Erythroblast (primary cell): ENCODE results near the gene PCDH1.

ENCODE experiments used
- GATA1 ChIP-seq: IDR thresholded peaks from 2 replicates; pipeline ENCODE4 v1.6.1; 2011; ENCODE audit warnings: low read depth, mild to moderate bottlenecking, control low read depth, low read length, moderate library complexity
- POLR2A ChIP-seq: IDR thresholded peaks from 2 replicates; pipeline ENCODE4 v1.6.1; 2011; ENCODE audit warnings: mild to moderate bottlenecking, low read length

- no peak for TF ChIP-seq POLR2A
- TF ChIP-seq GATA1, result no peak
These were observed 11.1 kb downstream of the PCDH1 start for GRCh38 chr5:141867139-141867538.
